Activated naive CD4-positive, alpha-beta T cell treated with anti-CD3 and anti-CD28 coated beads, Interleukin-2, amount 10 ng/mL, durations not matched to agents 7 days and 5 days (primary cell): ENCODE measurements around the gene ADAMTS9.
"Not testable (repeated sequence)": the region's sequence is repeated elsewhere in the genome, so short reads cannot be mapped to it uniquely, and the experiment has no call there.

ENCODE experiments used
- CTCF ChIA-PET: fragments of 350-600 bp; sonication (Branson Sonifier 250); formaldehyde crosslinking; loops from one replicate; lab custom pipeline; 2021; ENCODE audit warnings: antibody characterized with exemption; lab: Charles Lee
- DNase-seq: peaks from one replicate; pipeline ENCODE4 v3.0.0-alpha.2; 2020
- H3K27ac Mint-ChIP-seq: one replicate; pipeline ENCODE4 v1.8.0; 2021; ENCODE audit warnings: mild to moderate bottlenecking, moderate library complexity, mixed read lengths
- H3K27me3 Mint-ChIP-seq: one replicate; pipeline ENCODE4 v1.8.0; 2021; ENCODE audit warnings: mild to moderate bottlenecking, mixed read lengths
- H3K36me3 Mint-ChIP-seq: one replicate; pipeline ENCODE4 v1.8.0; 2021; ENCODE audit warnings: mixed read lengths
- H3K4me1 Mint-ChIP-seq: one replicate; pipeline ENCODE4 v1.8.0; 2021; ENCODE audit warnings: mixed read lengths
- H3K4me3 Mint-ChIP-seq: one replicate; pipeline ENCODE4 v1.8.0; 2021; ENCODE audit warnings: mild to moderate bottlenecking, moderate library complexity, mixed read lengths
- H3K9me3 Mint-ChIP-seq: one replicate; pipeline ENCODE4 v1.8.0; 2021; ENCODE audit warnings: mixed read lengths

ADAMTS9 gene

GRCh38 chr3:64552160-64552559 is 135.6 kb downstream of the ADAMTS9 start:
- DNase-seq = no peak
- no peak overlapping the region for H3K27ac Mint-ChIP-seq
- H3K4me3 Mint-ChIP-seq = no peak overlapping the region
- no peaks in the 10 kb centered on the region for H3K9me3 Mint-ChIP-seq
- CTCF ChIA-PET = no interaction called here
- H3K27me3 Mint-ChIP-seq = no peaks in the 10 kb centered on the region
- no peaks in the 10 kb centered on the region for H3K36me3 Mint-ChIP-seq
- H3K4me1 Mint-ChIP-seq = no peaks in the 10 kb centered on the region

- Mint-ChIP-seq H3K9me3 (no peaks in the 10 kb centered on the region), H3K4me1 (no peaks in the 10 kb centered on the region), H3K27ac (no peak overlapping the region), H3K27me3 (no peaks in the 10 kb centered on the region), H3K36me3 (no peaks in the 10 kb centered on the region), H3K4me3 (no peak overlapping the region)
- no peak for DNase-seq
- CTCF ChIA-PET = no interaction called here
Observed at GRCh38 chr3:64551697-64552096, 136.1 kb downstream of the ADAMTS9 start.

- no peaks in the 10 kb centered on the region for H3K36me3 Mint-ChIP-seq
- H3K9me3 Mint-ChIP-seq = no peaks in the 10 kb centered on the region
- H3K4me1 Mint-ChIP-seq = no peaks in the 10 kb centered on the region
- DNase-seq = no peak
- no peaks in the 10 kb centered on the region for H3K27me3 Mint-ChIP-seq
- no peak overlapping the region for H3K4me3 Mint-ChIP-seq
- H3K27ac Mint-ChIP-seq = no peak overlapping the region
- CTCF ChIA-PET = no interaction called here
Observed at GRCh38 chr3:64550745-64551144, 137.1 kb downstream of the ADAMTS9 start.

GRCh38 chr3:64549869-64550268 is 137.9 kb downstream of the ADAMTS9 start:
- CTCF ChIA-PET = no interaction called here
- no peak for DNase-seq
- no peaks in the 10 kb centered on the region for H3K27me3 Mint-ChIP-seq
- H3K4me3 Mint-ChIP-seq = no peak overlapping the region
- no peak overlapping the region for H3K27ac Mint-ChIP-seq
- no peaks in the 10 kb centered on the region for H3K4me1 Mint-ChIP-seq
- H3K36me3 Mint-ChIP-seq = no peaks in the 10 kb centered on the region
- no peaks in the 10 kb centered on the region for H3K9me3 Mint-ChIP-seq

- Mint-ChIP-seq H3K36me3 (no peaks in the 10 kb centered on the region), H3K4me1 (no peaks in the 10 kb centered on the region), H3K27ac (no peak overlapping the region), H3K27me3 (no peaks in the 10 kb centered on the region), H3K9me3 (no peaks in the 10 kb centered on the region), H3K4me3 (no peak overlapping the region)
- no peak for DNase-seq
- CTCF ChIA-PET = no interaction called here
Observed at GRCh38 chr3:64548200-64548889, 139.5 kb downstream of the ADAMTS9 start.

- H3K9me3 Mint-ChIP-seq = no peaks in the 10 kb centered on the region
- no peaks in the 10 kb centered on the region for H3K4me1 Mint-ChIP-seq
- CTCF ChIA-PET = no interaction called here
- no peak for DNase-seq
- H3K27ac Mint-ChIP-seq = no peak overlapping the region
- no peak overlapping the region for H3K4me3 Mint-ChIP-seq
- no peaks in the 10 kb centered on the region for H3K36me3 Mint-ChIP-seq
- no peaks in the 10 kb centered on the region for H3K27me3 Mint-ChIP-seq
Observed at GRCh38 chr3:64546856-64547255, 140.9 kb downstream of the ADAMTS9 start.

GRCh38 chr3:64545239-64545638 is 142.6 kb downstream of the ADAMTS9 start:
- not testable (repeated sequence) for H3K27me3 Mint-ChIP-seq

GRCh38 chr3:64541803-64542202 is 146.0 kb downstream of the ADAMTS9 start:
- H3K4me1 Mint-ChIP-seq = no peaks in the 10 kb centered on the region
- H3K27me3 Mint-ChIP-seq = no peaks in the 10 kb centered on the region
- no peaks in the 10 kb centered on the region for H3K36me3 Mint-ChIP-seq
- H3K9me3 Mint-ChIP-seq = no peaks in the 10 kb centered on the region
- H3K27ac Mint-ChIP-seq = no peak overlapping the region
- H3K4me3 Mint-ChIP-seq = no peak overlapping the region
- CTCF ChIA-PET = no interaction called here
- DNase-seq = no peak

More at GRCh38 chr3:64545239-64545638, 142.6 kb downstream of the ADAMTS9 start:
- DNase-seq, H3K4me1 Mint-ChIP-seq, H3K27ac Mint-ChIP-seq, CTCF ChIA-PET, H3K9me3 Mint-ChIP-seq, H3K36me3 Mint-ChIP-seq, H3K4me3 Mint-ChIP-seq: not testable (repeated sequence)

- H3K27me3 Mint-ChIP-seq = no peaks in the 10 kb centered on the region
- no peak overlapping the region for H3K4me3 Mint-ChIP-seq
- no peaks in the 10 kb centered on the region for H3K36me3 Mint-ChIP-seq
- H3K27ac Mint-ChIP-seq = no peak overlapping the region
- no peak for DNase-seq
- CTCF ChIA-PET = interaction anchor here (0.8 kb wide), 1 partner anchor 9 kb away, joined by 3 read pairs; no protein-coding TSS in a partner anchor
- no peaks in the 10 kb centered on the region for H3K4me1 Mint-ChIP-seq
- H3K9me3 Mint-ChIP-seq = no peaks in the 10 kb centered on the region
Observed at GRCh38 chr3:64539451-64540196, 148.2 kb downstream of the ADAMTS9 start.

- CTCF ChIA-PET = no interaction called here
Observed at GRCh38 chr3:64536166-64536565, 151.6 kb downstream of the ADAMTS9 start.

GRCh38 chr3:64533617-64534317 is 154.0 kb downstream of the ADAMTS9 start:
- peak; percentile 60 for DNase-seq
- CTCF ChIA-PET = interaction anchor here (0.5 to 1.8 kb wide), 5 partner anchors 1141 to 1226 kb away, joined by 3 to 11 read pairs (median 3); no protein-coding TSS in a partner anchor
- Mint-ChIP-seq H3K36me3 (no peaks in the 10 kb centered on the region), H3K27ac (no peak overlapping the region), H3K9me3 (no peaks in the 10 kb centered on the region), H3K4me3 (no peak overlapping the region), H3K4me1 (no peaks in the 10 kb centered on the region), H3K27me3 (peaks cover 7% of the 10 kb centered on the region)

More at GRCh38 chr3:64536166-64536565, 151.6 kb downstream of the ADAMTS9 start:
- Mint-ChIP-seq H3K36me3 (no peaks in the 10 kb centered on the region), H3K4me3 (no peak overlapping the region), H3K4me1 (no peaks in the 10 kb centered on the region), H3K27ac (no peak overlapping the region), H3K9me3 (no peaks in the 10 kb centered on the region), H3K27me3 (peaks cover 7% of the 10 kb centered on the region)
- no peak for DNase-seq

- CTCF ChIA-PET = interaction anchor here (0.7 to 2.7 kb wide), 4 partner anchors 9 to 446 kb away, joined by 3 to 10 read pairs (median 4); no protein-coding TSS in a partner anchor
- Mint-ChIP-seq H3K9me3 (no peaks in the 10 kb centered on the region), H3K4me1 (no peaks in the 10 kb centered on the region), H3K36me3 (no peaks in the 10 kb centered on the region), H3K4me3 (no peak overlapping the region), H3K27me3 (peaks cover 7% of the 10 kb centered on the region), H3K27ac (no peak overlapping the region)
- peak; percentile 30 for DNase-seq
Observed at GRCh38 chr3:64530434-64531049, 157.3 kb downstream of the ADAMTS9 start.

GRCh38 chr3:64523324-64523723 is 164.5 kb downstream of the ADAMTS9 start:
- H3K9me3 Mint-ChIP-seq = no peaks in the 10 kb centered on the region
- H3K4me1 Mint-ChIP-seq = no peaks in the 10 kb centered on the region
- DNase-seq = no peak
- CTCF ChIA-PET = no interaction called here
- no peaks in the 10 kb centered on the region for H3K27me3 Mint-ChIP-seq
- no peak overlapping the region for H3K27ac Mint-ChIP-seq
- H3K4me3 Mint-ChIP-seq = no peak overlapping the region
- no peaks in the 10 kb centered on the region for H3K36me3 Mint-ChIP-seq

GRCh38 chr3:64520334-64520733 is 167.5 kb downstream of the ADAMTS9 start:
- CTCF ChIA-PET = no interaction called here
- Mint-ChIP-seq H3K9me3 (no peaks in the 10 kb centered on the region), H3K27me3 (no peaks in the 10 kb centered on the region), H3K4me3 (no peak overlapping the region), H3K4me1 (no peaks in the 10 kb centered on the region), H3K27ac (no peak overlapping the region), H3K36me3 (no peaks in the 10 kb centered on the region)
- no peak for DNase-seq
